Measurements from ENCODE around the gene OR52N4.
"Not testable (repeated sequence)": the region's sequence is repeated elsewhere in the genome, so short reads cannot be mapped to it uniquely, and the experiment has no call there.

The OR52N4 gene

DNA sequence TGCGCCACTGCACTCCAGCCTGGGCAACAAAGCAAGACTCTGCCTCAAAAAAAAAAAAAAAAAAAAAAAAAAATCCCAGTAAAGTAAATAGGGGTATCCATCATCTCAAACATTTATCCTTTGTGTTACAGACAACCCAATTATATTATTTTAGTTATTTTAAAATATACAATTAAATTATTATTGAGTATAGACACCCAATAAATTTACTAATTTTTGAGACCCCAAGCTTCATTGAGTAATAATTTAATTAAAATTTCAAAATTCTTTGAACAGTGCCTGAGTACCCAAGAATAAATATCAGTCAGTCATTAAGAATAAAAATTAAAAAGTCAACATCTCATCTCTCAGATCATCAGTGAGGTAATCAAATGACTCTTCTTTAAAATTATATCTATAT, at the start of gene OR52N4:
TSS of gene OR52N4 (plus strand) at position 301 of the 400 bp plus-strand sequence. CDS start 498 bp downstream, outside the sequence.
- DNase-seq = no peak

DNA sequence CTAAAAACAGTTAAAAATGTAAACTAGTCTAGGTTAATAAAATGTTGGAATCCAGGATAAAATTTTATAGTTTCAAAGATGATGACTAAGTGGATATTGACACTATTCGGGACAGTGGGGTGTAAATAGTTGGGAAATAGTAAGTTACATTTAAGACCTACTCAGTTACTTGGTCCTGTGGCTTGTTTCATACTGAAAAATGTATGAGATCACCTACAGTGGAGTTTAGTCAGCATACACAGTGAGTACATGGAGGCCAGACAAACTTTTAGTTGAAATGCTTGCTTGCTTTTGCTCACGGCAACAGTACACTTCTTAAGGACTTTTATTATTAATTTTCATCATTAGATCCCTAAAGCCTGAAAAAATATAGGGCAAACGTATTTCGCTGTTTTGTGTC, 48.4 kb upstream of the OR52N4 start:
- no peak for DNase-seq

DNA sequence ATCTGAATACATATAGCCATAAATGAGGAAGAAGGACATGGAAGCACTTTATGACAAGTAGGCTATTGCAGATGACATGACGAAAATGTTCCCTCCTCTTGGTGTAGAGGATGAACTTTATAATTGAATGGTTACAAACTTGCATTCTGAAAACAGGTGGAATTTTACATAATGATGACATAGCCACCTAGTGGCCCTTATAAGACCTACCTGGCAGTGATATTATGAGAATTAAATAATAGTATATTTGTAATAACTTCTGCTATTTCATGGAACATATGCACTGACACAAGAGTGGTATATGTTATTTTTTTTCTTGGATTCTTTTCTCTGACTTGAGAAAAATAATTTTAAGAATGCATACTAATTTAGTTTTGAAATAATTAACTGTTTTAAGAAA, 41.5 kb upstream of the OR52N4 start:
- DNase-seq = no peak

DNA sequence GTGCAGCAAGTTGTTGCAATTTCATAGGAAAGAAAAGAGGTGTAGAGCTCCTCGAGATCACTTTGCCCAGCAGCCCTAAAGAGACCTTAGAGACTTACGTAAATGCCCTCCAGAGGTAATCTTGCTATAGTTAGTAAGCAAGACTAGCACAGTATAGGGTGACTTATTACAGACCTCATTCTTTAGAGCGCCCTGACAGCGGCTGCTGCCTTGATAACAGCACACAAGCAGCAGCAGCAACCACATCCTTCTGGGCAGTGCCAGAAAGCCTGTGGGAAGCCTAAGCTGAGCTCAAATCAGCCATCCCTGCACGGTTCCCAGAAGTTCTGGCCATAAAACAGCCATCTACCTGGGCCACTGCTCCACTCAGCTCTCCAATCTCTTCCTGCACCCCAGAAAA, 40.3 kb upstream of the OR52N4 start:
- DNase-seq = no peak

DNA sequence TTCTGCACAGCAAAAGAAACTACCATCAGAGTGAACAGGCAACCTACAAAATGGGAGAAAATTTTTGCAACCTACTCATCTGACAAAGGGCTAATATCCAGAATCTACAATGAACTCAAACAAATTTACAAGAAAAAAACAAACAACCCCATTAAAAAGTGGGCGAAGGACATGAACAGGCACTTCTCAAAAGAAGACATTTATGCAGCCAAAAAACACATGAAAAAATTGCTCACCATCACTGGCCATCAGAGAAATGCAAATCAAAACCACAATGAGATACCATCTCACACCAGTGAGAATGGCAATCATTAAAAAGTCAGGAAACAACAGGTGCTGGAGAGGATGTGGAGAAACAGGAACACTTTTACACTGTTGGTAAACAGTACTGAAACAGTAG, 37.5 kb upstream of the OR52N4 start:
- not testable (repeated sequence) for DNase-seq

DNA sequence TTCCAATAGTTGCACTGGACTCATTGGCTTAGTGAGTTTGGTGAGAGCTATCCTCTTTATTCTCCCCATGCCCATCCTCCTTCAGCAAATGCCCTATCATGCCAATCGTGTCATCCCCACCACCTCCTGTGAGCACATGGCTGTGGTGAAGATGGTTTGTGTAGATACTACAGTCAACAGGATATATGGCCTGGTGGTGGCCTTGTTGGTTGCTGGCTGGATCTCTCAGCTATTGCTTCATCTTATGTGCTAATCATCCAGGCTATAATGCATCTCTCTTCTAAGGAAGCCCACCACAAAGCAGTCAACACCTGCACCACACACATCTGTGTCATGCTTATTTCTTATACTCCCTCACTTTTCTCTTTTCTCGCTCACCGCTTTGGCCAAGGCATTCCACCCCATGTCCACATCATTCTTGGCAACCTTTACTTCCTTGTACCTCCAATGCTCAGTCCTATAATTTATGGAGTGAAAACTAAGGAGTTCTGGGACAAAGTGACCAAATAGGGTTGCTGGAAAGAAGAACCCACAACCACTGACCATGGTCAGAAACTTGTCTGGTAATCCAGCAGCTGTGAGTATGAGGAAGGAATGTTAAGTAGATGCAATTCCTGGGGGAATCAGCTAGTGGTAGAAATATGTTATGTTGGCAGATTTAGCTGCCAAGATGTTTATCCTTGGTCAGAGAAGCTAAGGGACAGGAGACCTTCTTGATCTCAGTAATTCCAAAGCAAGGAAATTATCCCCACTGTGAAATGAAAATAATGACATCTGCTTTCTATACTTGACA, 34.1 kb upstream of the OR52N4 start:
- DNase-seq = no peak

DNA sequence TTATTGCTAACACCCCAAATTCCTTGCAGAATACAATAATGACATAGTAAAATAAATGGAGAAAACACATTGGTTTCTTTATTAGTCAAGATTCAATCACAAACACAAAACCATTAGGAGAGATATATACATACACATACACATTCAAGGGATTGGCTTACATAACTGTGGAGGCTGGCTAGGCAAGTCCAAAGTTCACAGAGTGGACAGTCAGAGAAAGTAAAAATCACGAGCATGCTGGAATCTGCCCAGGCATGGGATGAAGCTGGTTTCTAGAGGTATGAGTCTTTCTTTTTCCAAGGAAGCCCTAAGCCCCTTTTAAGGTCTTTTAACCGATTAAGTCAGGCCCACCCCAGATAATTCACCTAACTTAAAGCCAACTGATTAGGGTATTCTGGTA, 31.4 kb upstream of the OR52N4 start:
- DNase-seq = no peak

DNA sequence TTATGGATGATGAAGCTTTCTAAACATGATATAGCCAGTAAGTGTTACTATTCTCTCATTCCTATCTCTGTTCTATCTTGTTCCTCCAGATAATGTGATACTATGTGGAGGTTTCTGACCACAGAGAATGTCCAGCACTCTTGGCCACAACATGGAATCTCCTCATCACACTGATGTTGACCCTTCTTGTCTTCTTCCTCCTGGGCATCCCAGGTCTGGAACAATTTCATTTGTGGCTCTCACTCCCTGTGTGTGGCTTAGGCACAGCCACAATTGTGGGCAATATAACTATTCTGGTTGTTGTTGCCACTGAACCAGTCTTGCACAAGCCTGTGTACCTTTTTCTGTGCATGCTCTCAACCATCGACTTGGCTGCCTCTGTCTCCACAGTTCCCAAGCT, 27.7 kb upstream of the OR52N4 start:
- no peak for DNase-seq

DNA sequence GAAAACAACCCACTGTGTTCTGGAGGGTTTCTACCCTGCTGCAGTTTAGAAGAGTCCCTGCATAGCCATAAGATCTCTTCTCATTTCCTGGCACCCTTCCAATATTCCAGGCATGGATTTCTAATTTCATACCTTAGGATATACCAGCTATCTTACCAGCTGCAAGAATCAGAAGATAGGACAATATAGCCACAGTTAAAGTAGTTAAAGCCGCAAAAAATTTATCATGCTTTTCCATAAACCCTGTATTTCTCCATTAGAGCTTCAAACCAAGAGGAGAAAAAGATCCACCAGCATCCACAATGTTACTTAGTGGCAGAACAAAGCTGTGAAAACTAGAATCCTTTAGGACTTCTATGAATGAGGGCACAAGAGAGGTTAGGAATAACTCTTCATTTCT, 26.4 kb upstream of the OR52N4 start:
- no peak for DNase-seq

DNA sequence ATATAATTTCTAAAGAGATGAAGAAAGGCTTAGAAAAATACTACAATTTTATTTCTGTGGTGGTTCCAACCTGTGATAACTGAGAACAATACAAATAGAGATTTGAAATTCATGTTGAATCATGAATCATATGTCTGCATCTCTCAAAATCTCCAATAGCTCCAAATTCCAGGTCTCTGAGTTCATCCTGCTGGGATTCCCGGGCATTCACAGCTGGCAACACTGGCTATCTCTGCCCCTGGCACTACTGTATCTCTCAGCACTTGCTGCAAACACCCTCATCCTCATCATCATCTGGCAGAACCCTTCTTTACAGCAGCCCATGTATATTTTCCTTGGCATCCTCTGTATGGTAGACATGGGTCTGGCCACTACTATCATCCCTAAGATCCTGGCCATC, 17.6 kb upstream of the OR52N4 start, which contains the start of gene OR56B1:
TSS of gene OR56B1 (plus strand) at position 53 of the 400 bp plus-strand sequence. CDS start at position 122, 69 bp downstream.
- DNase-seq = no peak

DNA sequence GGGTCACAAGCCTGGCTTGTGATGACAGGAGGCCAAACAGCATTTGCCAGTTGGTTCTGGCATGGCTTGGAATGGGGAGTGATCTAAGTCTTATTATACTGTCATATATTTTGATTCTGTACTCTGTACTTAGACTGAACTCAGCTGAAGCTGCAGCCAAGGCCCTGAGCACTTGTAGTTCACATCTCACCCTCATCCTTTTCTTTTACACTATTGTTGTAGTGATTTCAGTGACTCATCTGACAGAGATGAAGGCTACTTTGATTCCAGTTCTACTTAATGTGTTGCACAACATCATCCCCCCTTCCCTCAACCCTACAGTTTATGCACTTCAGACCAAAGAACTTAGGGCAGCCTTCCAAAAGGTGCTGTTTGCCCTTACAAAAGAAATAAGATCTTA, 17.0 kb upstream of the OR52N4 start:
- no peak for DNase-seq

DNA sequence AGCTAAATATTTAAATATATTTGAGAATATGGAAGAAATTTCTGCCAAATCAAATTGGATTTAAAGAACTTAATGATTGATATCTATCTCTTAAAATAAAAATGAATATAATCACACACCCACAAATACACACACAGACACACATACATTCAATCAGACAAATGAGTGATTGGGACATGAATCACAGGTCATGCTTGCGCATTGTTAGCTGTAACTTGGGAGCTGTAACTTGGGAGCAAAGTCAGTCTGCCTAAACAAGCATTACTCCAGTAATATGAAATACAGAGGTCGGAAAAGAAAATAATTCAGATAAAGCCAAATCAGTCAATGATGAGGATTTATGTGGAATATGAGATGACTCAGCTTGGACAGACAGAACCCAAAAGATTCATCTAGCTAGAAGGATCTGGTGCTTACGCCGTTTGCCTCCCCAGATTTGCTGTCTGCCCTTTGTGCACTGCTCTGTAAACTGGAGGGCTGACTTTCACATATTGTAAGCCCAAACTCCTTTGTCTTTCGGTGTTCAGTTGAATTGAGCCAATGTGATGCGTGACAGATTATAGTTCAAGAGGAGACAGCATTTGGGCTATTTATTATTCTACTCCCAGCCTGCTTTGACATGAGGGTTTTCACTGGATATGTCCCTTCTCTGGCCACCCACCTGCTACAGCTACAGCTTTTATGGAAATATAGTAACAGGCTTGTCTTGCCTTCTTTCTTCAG, 16.2 kb upstream of the OR52N4 start:
- no peak for DNase-seq

DNA sequence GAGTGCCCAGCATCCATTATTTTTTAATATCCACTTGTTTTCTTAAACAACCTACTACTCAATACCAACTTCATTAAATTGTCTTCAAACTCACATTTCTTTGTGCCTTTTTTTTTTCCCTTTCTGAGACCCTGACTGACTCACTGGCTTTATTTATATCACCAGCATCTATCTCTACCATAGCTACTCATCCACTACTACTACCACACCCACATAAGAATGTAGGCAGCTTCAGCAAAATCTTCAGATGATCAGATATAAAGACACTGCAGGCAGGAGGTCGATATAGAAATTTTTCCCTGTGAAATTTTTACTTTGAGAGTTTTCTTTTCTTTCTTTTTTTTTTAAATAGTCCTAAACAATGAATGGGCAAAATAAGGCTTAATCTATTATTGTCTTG, 15.6 kb upstream of the OR52N4 start:
- no peak for DNase-seq

DNA sequence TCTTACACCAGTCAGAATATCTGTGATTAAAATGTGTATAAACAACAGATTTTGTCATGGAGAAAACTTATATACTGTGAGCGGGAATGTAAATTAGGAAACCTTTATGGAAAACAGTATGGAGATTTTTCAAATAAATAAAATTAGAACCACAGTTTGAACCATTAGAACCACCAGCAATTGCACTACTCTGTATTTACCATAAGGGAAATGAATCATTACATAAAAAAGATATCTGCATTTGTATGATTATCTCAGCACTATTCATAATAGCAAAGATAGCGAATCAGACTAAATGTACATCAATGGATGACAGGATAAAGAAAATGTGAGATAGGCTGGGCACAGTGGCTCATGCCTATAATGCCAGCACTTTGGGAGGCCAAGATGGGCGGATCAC, 7.4 kb upstream of the OR52N4 start:
- DNase-seq = no peak

DNA sequence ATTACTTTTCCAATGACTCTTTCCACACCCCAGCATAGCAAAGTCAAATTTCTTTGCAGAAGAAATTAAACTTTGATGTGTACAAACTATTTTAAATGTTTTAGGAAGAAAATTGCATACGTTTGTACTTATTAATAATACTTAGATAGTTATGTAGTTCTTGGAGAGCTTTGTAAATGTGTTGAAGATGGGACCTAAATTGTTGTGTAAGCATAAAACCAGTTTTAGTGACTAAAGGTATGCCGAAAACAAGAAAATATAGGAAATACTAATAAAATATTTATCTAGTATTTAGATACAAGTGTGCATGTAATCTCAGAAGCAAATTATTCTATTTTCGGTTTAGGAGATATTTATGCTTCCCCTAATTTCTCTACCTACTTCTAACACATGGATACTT, 4.2 kb upstream of the OR52N4 start:
- no peak for DNase-seq

DNA sequence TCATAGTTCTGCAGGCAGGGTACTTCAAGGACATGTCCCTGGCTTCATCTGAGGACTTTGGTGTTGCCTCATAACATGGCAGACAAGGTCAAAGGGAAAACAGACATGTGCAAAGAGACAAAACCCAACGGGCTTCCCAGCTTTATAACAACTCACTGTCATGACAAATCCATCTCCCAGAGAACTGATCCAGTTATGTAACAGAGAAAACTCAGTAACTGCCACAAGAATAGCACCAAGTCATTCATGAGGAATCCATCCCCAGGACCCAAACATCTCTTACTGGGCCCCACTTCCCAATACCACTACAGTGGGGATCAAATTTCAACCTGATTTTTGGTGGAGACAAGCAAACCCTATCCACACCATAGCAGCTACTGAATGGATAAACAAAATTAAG, 13.0 kb downstream of the OR52N4 start:
- no peak for DNase-seq

DNA sequence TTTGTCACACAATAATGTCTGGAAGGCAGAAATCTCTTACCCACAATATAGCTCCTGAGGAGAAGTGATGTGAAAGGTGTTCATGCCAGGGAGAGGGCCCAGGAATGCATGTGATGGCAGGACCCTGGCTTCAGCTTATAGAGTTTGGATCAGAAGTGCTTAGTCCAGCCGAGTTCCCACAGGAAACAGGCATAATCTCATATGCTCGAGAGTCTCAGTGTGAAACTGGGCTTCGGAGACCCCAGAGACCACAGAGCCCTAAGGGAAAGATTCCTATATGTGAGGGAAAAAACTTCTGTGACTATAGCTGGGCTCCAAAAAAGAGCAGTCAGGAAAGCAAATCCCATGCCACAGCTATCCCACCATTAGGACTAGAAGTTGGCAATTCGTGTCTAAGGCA, 29.2 kb downstream of the OR52N4 start, which contains the start of gene OR52N5:
TSS of gene OR52N5 (minus strand) at position 101 of the 400 bp plus-strand sequence. CDS start 4,721 bp downstream, outside the sequence.
- DNase-seq = no peak

DNA sequence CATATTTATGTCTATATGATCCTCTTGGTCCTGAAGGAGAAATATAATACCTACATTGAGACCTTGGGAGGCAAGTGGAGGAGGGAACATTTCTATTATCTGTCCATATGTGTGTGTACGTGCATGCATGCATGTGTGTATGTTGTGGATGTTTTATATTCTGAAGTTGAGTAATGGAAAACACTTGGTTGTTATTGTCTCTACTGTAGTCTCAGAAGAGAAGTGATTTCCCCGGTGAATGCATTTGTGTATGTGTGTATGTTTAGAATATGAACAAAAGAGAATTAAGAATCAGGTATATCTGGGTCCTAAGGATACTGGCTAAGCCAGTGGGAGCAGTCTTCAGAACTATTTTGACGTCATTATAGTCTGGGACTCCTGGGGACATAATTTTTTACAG, 37.1 kb downstream of the OR52N4 start, which contains the start of gene OR52N1:
TSS of gene OR52N1 (minus strand) at position 101 of the 400 bp plus-strand sequence. CDS start 2,449 bp downstream, outside the sequence.
- DNase-seq = no peak

DNA sequence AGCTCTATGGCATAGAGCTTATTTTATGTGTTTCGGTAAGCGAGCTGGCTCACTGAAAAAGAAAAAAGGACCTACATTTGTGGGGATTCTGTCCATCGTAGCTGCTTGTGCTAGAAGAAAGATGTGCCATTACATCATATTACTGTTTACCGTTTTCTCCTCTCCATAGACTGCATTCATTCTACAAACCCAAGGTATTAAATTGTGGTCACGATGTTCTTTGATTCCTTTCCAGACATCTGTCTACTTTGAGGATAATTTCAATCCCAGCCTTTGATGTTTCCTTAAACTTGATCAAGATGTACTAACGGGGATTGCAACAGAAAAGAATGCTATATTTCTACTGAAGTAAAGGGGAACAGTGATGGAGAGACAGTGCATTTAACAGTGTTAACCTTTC, 42.5 kb downstream of the OR52N4 start:
- DNase-seq = no peak

DNA sequence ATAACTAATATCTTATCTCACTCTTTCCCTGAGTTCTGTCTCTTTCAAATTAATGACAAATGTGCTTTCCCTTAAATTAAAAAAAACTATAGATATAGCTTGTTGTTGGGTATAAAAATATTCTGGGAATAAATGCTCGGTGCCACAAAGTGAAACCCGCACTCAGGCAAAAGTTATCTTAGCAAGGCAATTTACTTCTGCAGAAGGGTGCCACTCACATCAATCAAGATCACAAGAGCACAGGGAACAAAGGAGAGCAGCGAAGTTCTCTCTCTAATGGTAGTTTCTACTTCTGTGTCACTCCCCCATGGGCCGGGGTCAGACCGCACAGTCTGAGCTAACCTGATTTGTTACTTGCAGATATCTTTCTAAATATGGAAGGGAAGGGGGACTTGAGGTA, 49.9 kb downstream of the OR52N4 start:
- no peak for DNase-seq
